Pancreas (tissue), 10 donors: ENCODE results near the gene HENMT1. TPM values are rescaled to one million over a fixed set of nuclear protein-coding genes. Genes with fewer than 3 reads are reported as not detected.

Experiments used
- ATAC-seq, 4 donors: fragments of 200-7000 bp; cut with Tn5 transposase; one replicate each; pipeline versions ENCODE4 v1.8.0 to v1.9.1; 2020; ENCODE audit warnings: mild to moderate bottlenecking in 4 of 4, moderate library complexity in 4 of 4
- DNase-seq, 6 donors: peaks; one replicate each; pipeline ENCODE4 v3.0.0-alpha.2; 2020
- FAIRE-seq: peaks from 2 replicates; lab custom pipeline; 2012; peaks lifted over from hg19 to GRCh38; lab: Jason Lieb, UNC
- H3K27ac ChIP-seq, 4 donors: fragments of 200-600 bp; sonication (generic); 1 replicate in 3 of 4; 2 replicates in 1 of 4; pipeline versions ENCODE4 v1.5.0 to v1.8.0; 2020
- H3K27me3 ChIP-seq, 4 donors: fragments of 200-600 bp; one replicate each; pipeline ENCODE4 v1.8.0; 2021
- H3K36me3 ChIP-seq, 3 donors: fragments of 200-600 bp; sonication (generic) in 1 of 3; one replicate each; pipeline versions ENCODE4 v1.5.0 to v1.8.0; 2020 to 2021
- H3K4me1 ChIP-seq, 3 donors: fragments of 200-600 bp; one replicate each; pipeline ENCODE4 v1.8.0; 2021
- H3K4me3 ChIP-seq, 4 donors: fragments of 200-600 bp; sonication (generic) in 2 of 4; one replicate each; pipeline versions ENCODE4 v1.5.0 to v1.8.0; 2020 to 2021
- H3K9me3 ChIP-seq, 4 donors: fragments of 200-600 bp; one replicate each; pipeline ENCODE4 v1.8.0; 2021
- WGBS, 2 donors: extraction: QIAGEN DNeasy Blood & Tissue Kit; methylation state at CpG; one replicate each; pipeline ENCODE4 v1.1.7; 2013; 5-methylcytosine and 5-hydroxymethylcytosine counted together
- intact Hi-C, 3 donors: fragments of 100-400 bp; cut with DNase I; formaldehyde crosslinking; loops; one replicate each; pipeline versions ENCODE4 v1.11.1 to v1.14.2; 2022
- polyA plus RNA-seq, 2 donors: library from polyadenylated mRNA; stranded (reverse); fragments of 200-250 nt; gene quantifications; one replicate each; pipeline ENCODE4 v1.2.3, GENCODE V29; 2013
- total RNA-seq, 6 donors: library from RNA; stranded (reverse); fragmentation: NEBNext Ultra II Directional in 4 of 6; extraction: Animal tissue kit (Norgen Biotek cat#: 25700) in 4 of 6; gene quantifications; one replicate each; pipeline versions ENCODE4 v1.2.1 to v1.2.4, GENCODE V29; 2021 to 2023
- TF ChIP-seq, protein P1 (sequence below), 4 donors: fragments of 200-600 bp; sonication (generic) in 3 of 4; IDR thresholded peaks; one replicate each; pipeline versions ENCODE4 v1.5.0 to v1.8.0; 2021; ENCODE audit warnings: antibody characterized with exemption in 4 of 4
- donor health status: healthy with polysubstance abuse.
- donor health status: DM: no; HTN: no; CAD: no; lungs with moderate emphysema.
- donor health status: DM: no; HTN: no; CAD: no.
- donor health status: control.
- donor health status: control.
- donor health status: Bipolar disorder and iron deficiency.
- donor health status: DM: yes; HTN: yes; CAD: no.
- donor health status: DM: no; HTN: no; CAD: no.
- donor health status: DM: no; HTN: no; CAD: no.
- donor health status: DM: yes; HTN: yes; CAD: no.

The HENMT1 gene
- total and polyA plus RNA-seq, 8 donors: 0.42 to 5.5 (median 1.1) TPM

- intact Hi-C loops: no loop called here
- H3K4me3 ChIP-seq: no peak overlapping the region
- WGBS, 2 donors: 91 to 93% methylated on average over 3 of the region's 3 CpGs
- no peaks in the 10 kb centered on the region for H3K4me1 ChIP-seq
- ATAC-seq (no peak), FAIRE-seq (no peak), DNase-seq (no peak)
- peaks cover 0 to 4% (median 0%) of the 10 kb centered on the region in 3 donors for H3K36me3 ChIP-seq
- no peaks in the 10 kb centered on the region for H3K9me3 ChIP-seq
- no peak overlapping the region for H3K27ac ChIP-seq
- no peaks in the 10 kb centered on the region for H3K27me3 ChIP-seq
- TF ChIP-seq, protein P1, sequence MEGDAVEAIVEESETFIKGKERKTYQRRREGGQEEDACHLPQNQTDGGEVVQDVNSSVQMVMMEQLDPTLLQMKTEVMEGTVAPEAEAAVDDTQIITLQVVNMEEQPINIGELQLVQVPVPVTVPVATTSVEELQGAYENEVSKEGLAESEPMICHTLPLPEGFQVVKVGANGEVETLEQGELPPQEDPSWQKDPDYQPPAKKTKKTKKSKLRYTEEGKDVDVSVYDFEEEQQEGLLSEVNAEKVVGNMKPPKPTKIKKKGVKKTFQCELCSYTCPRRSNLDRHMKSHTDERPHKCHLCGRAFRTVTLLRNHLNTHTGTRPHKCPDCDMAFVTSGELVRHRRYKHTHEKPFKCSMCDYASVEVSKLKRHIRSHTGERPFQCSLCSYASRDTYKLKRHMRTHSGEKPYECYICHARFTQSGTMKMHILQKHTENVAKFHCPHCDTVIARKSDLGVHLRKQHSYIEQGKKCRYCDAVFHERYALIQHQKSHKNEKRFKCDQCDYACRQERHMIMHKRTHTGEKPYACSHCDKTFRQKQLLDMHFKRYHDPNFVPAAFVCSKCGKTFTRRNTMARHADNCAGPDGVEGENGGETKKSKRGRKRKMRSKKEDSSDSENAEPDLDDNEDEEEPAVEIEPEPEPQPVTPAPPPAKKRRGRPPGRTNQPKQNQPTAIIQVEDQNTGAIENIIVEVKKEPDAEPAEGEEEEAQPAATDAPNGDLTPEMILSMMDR (IDR thresholded peaks at IDR 0.05): no peak
These were observed 26.4 kb downstream of the HENMT1 start for GRCh38 chr1:108634521-108634920.

DNA sequence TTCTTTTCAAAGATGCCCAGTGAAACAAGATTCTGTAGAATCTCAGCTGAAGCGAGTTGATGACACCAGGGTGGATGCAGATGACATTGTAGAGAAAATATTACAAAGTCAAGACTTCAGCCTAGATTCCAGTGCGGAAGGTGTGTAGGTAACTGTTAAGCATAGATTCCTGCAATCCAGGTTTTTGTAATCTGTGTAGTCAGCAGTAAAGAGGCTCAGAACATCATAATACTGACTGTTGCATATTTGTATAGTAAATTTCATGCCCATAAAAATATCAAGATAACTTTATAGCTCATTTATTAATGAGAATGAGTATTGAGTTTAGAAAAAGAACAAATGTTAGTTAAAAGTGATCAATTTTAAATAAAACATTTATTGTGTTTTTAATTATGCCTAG lies 32.2 kb downstream of the HENMT1 start:
- DNase-seq: no peak
- H3K27ac ChIP-seq: no peak overlapping the region
- FAIRE-seq: no peak
- ATAC-seq: no peak
- H3K9me3 ChIP-seq: no peaks in the 10 kb centered on the region
- H3K4me3 ChIP-seq: no peak overlapping the region
- TF ChIP-seq, protein P1 (IDR thresholded peaks at IDR 0.05): no peak
- peaks cover 0 to 5% (median 0%) of the 10 kb centered on the region in 3 donors for H3K4me1 ChIP-seq
- H3K27me3 ChIP-seq: no peaks in the 10 kb centered on the region
- WGBS, 2 donors: 97 to 99% methylated on average over 2 of the region's 2 CpGs
- peaks cover 0 to 4% (median 0%) of the 10 kb centered on the region in 3 donors for H3K36me3 ChIP-seq
- intact Hi-C loops: no loop called here

GRCh38 chr1:108627951-108628350 lies 32.9 kb downstream of the HENMT1 start:
- ATAC-seq (no peak), DNase-seq (no peak), FAIRE-seq (no peak)
- peaks cover 0 to 4% (median 0%) of the 10 kb centered on the region in 3 donors for H3K36me3 ChIP-seq
- no peak overlapping the region for H3K27ac ChIP-seq
- H3K4me3 ChIP-seq: no peak overlapping the region
- H3K9me3 ChIP-seq: no peaks in the 10 kb centered on the region
- H3K4me1 ChIP-seq: peaks cover 0 to 5% (median 0%) of the 10 kb centered on the region in 3 donors
- no peaks in the 10 kb centered on the region for H3K27me3 ChIP-seq
- intact Hi-C loops: no loop called here
- TF ChIP-seq, protein P1 (IDR thresholded peaks at IDR 0.05): no peak
- 80 to 82% methylated on average over 3 of the region's 3 CpGs for WGBS, 2 donors

DNA sequence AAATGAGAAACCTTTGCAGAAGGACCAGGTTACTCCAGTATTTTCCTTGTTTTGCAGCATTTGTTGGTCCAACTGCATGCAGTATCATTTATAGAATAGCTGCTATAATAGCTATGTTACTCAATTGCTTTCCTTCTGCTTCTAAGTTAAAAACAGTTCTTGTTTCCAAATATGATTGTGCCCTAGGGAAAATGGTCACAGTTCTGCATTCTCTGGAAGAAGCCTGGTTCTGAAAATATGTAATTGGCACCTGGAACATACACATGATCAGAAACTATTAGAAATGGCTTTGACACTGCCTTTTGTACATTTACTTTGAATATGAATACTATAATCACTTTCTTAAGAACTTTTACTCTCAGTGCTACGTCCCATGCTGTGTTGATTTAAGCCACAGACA lies 33.6 kb downstream of the HENMT1 start:
- WGBS, 2 donors: 74 to 78% methylated on average over 1 of the region's 1 CpG
- intact Hi-C loops: no loop called here
- no peak for FAIRE-seq

GRCh38 chr1:108624069-108624468 lies 36.8 kb downstream of the HENMT1 start:
- H3K27ac ChIP-seq: no peak overlapping the region
- peaks cover 0 to 5% (median 0%) of the 10 kb centered on the region in 3 donors for H3K4me1 ChIP-seq
- intact Hi-C loops: no loop called here
- no peak overlapping the region for H3K4me3 ChIP-seq
- no peak for ATAC-seq
- no peak for DNase-seq
- WGBS, 2 donors: 64 to 68% methylated on average over 1 of the region's 1 CpG
- no peaks in the 10 kb centered on the region for H3K9me3 ChIP-seq
- FAIRE-seq: no peak
- no peaks in the 10 kb centered on the region for H3K36me3 ChIP-seq
- TF ChIP-seq, protein P1 (IDR thresholded peaks at IDR 0.05): no peak
- no peaks in the 10 kb centered on the region for H3K27me3 ChIP-seq

More for the DNA sequence above, 33.6 kb downstream of the HENMT1 start:
- Histone ChIP-seq H3K27ac (no peak overlapping the region), H3K4me1 (peaks cover 0 to 5% (median 0%) of the 10 kb centered on the region in 3 donors), H3K4me3 (no peak overlapping the region), H3K36me3 (peaks cover 0 to 4% (median 0%) of the 10 kb centered on the region in 3 donors), H3K27me3 (no peaks in the 10 kb centered on the region), H3K9me3 (no peaks in the 10 kb centered on the region)
- TF ChIP-seq, protein P1 (IDR thresholded peaks at IDR 0.05): no peak
- DNase-seq (no peak), ATAC-seq (no peak)
